ENCODE data around the gene RPF1. TPM values are rescaled to one million over a fixed set of nuclear protein-coding genes. Genes with fewer than 3 reads are reported as not detected.

The RPF1 gene
- 27.1 and 34.0 TPM in 2 replicates for polyA plus RNA-seq

DNA sequence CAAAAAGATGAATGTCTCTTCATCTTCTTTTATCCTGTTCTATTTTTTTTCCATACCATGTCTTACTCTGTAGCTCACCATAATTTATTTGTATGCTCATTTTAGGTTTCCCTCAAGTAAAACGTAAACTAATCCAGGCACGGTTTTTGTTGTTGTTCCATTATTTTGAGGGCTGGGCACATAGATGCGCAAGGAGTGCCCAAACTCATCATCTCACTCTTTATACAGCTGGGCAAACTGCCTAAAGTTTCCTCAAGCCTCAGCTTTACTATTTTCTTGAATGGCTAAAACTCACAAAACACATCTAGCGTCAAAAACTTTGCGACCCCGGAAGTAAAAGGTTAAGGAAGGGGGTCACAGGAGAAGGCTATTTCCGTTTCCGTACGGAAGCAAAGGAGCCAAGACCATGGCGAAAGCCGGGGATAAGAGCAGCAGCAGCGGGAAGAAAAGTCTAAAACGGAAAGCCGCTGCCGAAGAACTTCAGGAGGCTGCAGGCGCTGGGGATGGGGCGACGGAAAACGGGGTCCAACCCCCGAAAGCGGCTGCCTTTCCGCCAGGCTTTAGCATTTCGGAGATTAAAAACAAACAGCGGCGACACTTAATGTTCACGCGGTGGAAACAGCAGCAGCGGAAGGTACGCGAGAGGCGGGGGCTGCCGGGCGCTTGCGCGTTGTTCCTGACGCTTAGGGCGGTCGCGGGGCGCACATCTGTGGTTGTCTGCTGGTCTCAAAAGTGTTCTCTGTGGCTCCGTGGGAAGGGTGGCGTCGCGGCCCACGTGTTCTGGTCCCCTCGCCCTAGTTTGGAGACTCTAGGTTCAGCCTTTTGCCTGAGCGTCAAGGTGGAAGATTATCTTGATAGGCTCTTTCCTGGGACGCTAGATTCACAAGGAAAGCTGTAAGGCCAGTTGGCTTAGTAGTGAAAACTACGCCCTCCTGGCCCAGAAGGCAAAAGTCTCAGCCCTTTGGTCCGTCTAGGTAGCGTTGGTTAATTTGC is at the start of gene RPF1:
Gene RPF1 (plus strand): TSS at position 391 of the 993 bp plus-strand sequence. CDS start 16 bp downstream, at position 407.

DNA sequence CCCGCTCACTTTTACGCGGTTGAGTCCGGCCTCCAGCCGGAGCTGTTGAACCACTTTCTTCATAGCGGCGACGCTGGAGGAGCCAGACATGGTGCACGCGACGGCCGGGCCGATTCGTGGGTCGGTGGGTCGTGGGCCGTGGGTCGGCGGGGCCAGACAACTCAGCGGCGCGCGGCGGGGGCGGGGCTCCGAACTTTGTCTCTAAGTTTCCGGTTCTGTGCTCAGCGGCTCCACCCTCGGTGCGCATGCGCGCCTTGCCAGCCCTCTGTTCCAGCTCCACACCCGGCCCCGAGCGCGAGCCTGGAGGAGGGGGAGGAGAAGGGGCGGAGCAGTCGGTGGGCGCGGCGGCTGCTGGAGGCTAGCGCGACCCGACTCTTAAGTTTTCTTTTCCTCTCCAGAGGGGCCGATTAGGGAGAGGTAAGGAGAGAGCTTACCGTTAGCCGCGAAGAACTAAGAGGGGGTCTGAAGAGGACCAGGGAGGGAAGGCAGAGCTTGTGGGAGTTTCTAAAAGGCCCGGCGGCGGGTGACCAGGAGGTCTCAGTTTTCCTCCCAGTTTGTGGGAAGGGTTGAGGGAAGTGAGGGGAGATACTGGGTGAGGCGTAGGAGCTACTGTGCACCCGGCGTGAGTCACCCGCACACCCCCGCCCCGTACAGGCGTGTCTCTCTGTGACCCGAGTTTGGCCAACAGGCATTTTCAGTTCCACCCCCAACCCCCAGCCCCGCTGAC is 27.1 kb downstream of the RPF1 start, which contains the start of the genes GNG5 and SPATA1:
Gene GNG5 (minus strand): TSS at position 580 of the 727 bp plus-strand sequence. CDS start 490 bp downstream, at position 90.
Gene SPATA1 (plus strand): TSS at position 385 of the 727 bp plus-strand sequence. CDS start 9,974 bp downstream, outside the sequence.

Other genes with a start within 250 kb of the RPF1 start
- gene SAMD13, start 177.6 kb upstream of the RPF1 start, polyA plus RNA-seq: 0.84 and 1.0 TPM in 2 replicates
- gene DNASE2B, start 80.8 kb upstream of the RPF1 start, polyA plus RNA-seq: 3.1 TPM in 1 of 2 replicates, not detected in the other
- gene SPATA1, start 27.1 kb downstream of the RPF1 start, polyA plus RNA-seq: 0.41 TPM in 1 of 2 replicates, not detected in the other
- gene GNG5, start 27.3 kb downstream of the RPF1 start, polyA plus RNA-seq: 43.3 and 44.1 TPM in 2 replicates
- 4.1 and 7.0 TPM in 2 replicates for gene CTBS, start 95.2 kb downstream of the RPF1 start, polyA plus RNA-seq
- gene SSX2IP, start 211.2 kb downstream of the RPF1 start, polyA plus RNA-seq: 34.4 and 45.4 TPM in 2 replicates

All from Purkinje cell (primary cell).